SJCRH30 (cell line): ENCODE data around the gene GADD45G. TPM values are rescaled to one million over a fixed set of nuclear protein-coding genes. Genes with fewer than 3 reads are reported as not detected.
A peak's percentile ranks its signal among the peaks of the same experiment; 100 is the strongest.

Source experiments
- DNase-seq, 2 experiments: peaks; one replicate each; pipeline ENCODE4 v3.0.0-alpha.2; 2015 to 2020
- H3K27ac ChIP-seq: fragments of 250-450 bp; sonication (Bioruptor Pico); 2 replicates; pipeline ENCODE4 v1.5.1; 2020; ENCODE audit warnings: mild to moderate bottlenecking, moderate library complexity
- H3K27me3 ChIP-seq: fragments of 250-450 bp; sonication (Bioruptor Pico); 2 replicates; pipeline ENCODE4 v1.5.1; 2020; ENCODE audit warnings: mild to moderate bottlenecking, moderate library complexity
- H3K36me3 ChIP-seq: fragments of 250-450 bp; sonication (Bioruptor Pico); 2 replicates; pipeline ENCODE4 v1.5.1; 2020; ENCODE audit warnings: mild to moderate bottlenecking, moderate library complexity
- H3K4me1 ChIP-seq: fragments of 250-450 bp; sonication (Bioruptor Pico); 2 replicates; pipeline ENCODE4 v1.5.1; 2020; ENCODE audit warnings: mild to moderate bottlenecking, moderate library complexity
- H3K4me3 ChIP-seq: fragments of 250-450 bp; sonication (Bioruptor Pico); 2 replicates; pipeline ENCODE4 v1.5.1; 2020; ENCODE audit warnings: mild to moderate bottlenecking, moderate library complexity
- H3K9me3 ChIP-seq: fragments of 250-450 bp; sonication (Bioruptor Pico); replicated peaks from 2 replicates; pipeline ENCODE4 v1.5.1; 2020; ENCODE audit warnings: mild to moderate bottlenecking, moderate library complexity
- total RNA-seq: library from RNA; depleted of rRNA; stranded (reverse); fragments of >200 nt; shearing (Covaris generic); gene quantifications from 2 replicates; pipeline ENCODE4 v1.2.3, GENCODE V29; 2014

The GADD45G gene
- total RNA-seq, 1 experiment from 2014 or later, result 23.5 TPM

DNA sequence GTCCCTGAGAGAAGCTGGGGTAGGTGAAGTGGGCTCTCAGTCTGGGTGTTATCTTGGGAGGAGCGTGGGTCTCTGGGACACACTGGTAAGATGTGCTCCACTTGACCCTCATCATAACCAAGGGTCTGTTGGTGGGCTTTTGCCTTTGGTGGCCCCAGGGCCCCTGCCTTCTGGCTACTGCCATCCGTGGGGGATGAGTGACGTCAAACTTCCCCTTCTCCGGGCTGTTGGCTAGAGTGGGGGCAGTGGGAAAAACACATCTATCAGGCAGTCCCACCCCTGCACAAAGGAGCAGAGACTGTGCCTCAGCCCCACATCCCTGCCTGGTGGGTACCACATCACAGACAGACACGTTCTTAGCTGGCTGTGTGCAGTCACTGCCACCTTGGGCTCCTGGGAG is 35.1 kb downstream of the GADD45G start:
- H3K27ac ChIP-seq, result no peak overlapping the region; the same call in 1 of the 2 replicates
- no peak overlapping the region for H3K4me3 ChIP-seq
- no peak for DNase-seq
- peaks cover 25% of the 10 kb centered on the region for H3K4me1 ChIP-seq
- no peaks in the 10 kb centered on the region for H3K27me3 ChIP-seq
- H3K36me3 ChIP-seq, result no peaks in the 10 kb centered on the region
- H3K9me3 ChIP-seq, result no peaks in the 10 kb centered on the region

DNA sequence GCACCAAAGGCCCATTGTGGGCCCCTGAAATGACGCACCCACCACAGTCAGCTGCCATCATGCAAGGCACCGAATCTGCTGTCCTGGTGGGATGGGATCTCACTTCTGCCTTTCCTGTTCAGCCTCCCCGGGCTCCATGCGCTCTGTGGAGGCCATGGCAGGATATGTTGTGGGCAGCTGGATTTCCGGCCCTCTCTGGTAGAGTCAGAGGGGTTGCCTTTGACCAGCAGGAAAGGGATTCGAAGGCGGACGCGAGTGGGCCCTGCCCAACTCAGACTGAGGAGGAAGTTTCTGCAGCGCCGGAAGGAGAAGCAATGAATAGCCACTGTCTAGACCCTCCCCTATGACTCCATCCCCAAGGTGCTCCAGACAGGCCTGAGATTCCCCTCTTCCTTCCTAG is 35.5 kb downstream of the GADD45G start:
- DNase-seq, result no peak

DNA sequence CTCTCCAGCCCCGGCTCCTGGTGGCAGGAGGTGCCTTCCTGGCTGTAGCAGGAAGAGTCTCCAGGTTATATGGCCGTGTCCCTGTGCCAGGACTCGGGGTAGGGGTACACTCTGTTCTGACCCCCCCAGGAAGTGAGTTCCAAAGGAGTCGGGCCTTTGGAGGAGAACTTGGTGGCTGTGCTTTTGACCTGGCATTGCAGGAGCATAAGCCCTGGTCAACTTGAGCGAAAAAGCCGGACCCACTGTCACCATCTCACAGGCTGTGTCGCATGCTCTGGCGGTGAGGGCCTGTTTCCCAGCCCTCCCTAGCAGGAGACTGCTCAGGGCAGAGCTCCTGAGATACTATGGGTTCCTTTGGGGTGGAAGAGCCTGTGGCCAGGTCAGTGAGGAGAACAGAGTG is 36.0 kb downstream of the GADD45G start:
- no peak overlapping the region for H3K4me3 ChIP-seq
- H3K9me3 ChIP-seq, result no peaks in the 10 kb centered on the region
- H3K27ac ChIP-seq, result no peak overlapping the region
- peaks cover 20% of the 10 kb centered on the region for H3K4me1 ChIP-seq
- no peaks in the 10 kb centered on the region for H3K27me3 ChIP-seq
- no peak for DNase-seq
- H3K36me3 ChIP-seq, result no peaks in the 10 kb centered on the region

More for the DNA sequence above, 35.5 kb downstream of the GADD45G start:
- no peak overlapping the region for H3K4me3 ChIP-seq
- H3K9me3 ChIP-seq, result no peaks in the 10 kb centered on the region
- H3K27ac ChIP-seq, result no peak overlapping the region
- H3K4me1 ChIP-seq, result peaks cover 25% of the 10 kb centered on the region
- no peaks in the 10 kb centered on the region for H3K36me3 ChIP-seq
- no peaks in the 10 kb centered on the region for H3K27me3 ChIP-seq

DNA sequence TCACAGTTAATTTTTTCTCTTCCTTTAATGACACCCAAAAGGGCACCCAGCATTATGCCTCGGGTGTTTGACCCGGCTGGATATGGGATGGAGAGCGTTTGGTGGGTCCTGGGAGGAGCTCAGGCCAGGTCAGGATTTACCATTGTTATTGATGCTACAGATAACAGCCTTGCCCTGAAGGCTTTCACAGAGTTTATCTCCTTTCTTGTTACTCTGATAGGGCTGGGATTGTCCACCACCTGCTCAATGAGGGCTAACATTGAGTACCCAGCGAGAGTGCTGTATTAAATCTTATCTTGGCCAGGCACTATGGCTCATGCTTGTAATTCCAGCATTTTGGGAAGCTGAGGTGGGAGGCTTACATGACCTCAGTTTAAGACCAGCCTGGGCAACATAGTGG is 37.2 kb downstream of the GADD45G start:
- Histone ChIP-seq H3K36me3 (no peaks in the 10 kb centered on the region), H3K4me1 (peaks cover 14% of the 10 kb centered on the region), H3K9me3 (no peaks in the 10 kb centered on the region), H3K4me3 (no peak overlapping the region), H3K27ac (no peak overlapping the region), H3K27me3 (no peaks in the 10 kb centered on the region)
- no peak for DNase-seq

DNA sequence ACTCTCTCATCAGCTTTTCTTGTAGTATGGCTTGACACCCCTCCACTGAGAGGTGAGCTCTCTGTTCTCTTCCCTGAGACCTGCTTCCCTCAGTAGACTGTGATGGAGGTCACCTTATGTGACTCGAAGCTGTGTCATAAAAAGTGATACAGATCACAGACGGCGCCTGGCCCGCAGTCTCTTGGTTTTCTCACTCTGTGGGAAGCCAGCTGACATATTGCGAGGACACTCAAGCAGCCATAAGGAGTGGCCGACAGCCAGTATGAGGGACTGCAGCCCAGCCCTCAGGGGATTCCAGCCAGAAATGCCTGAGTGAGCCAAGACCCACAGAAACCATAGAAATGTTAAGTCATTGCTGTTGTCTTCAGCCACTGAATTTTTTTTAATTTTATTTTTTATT is 38.0 kb downstream of the GADD45G start:
- no peak for DNase-seq
- H3K4me3 ChIP-seq, result no peak overlapping the region
- H3K36me3 ChIP-seq, result no peaks in the 10 kb centered on the region
- H3K27me3 ChIP-seq, result no peaks in the 10 kb centered on the region
- H3K9me3 ChIP-seq, result no peaks in the 10 kb centered on the region
- peaks cover 14% of the 10 kb centered on the region for H3K4me1 ChIP-seq
- H3K27ac ChIP-seq, result no peak overlapping the region

DNA sequence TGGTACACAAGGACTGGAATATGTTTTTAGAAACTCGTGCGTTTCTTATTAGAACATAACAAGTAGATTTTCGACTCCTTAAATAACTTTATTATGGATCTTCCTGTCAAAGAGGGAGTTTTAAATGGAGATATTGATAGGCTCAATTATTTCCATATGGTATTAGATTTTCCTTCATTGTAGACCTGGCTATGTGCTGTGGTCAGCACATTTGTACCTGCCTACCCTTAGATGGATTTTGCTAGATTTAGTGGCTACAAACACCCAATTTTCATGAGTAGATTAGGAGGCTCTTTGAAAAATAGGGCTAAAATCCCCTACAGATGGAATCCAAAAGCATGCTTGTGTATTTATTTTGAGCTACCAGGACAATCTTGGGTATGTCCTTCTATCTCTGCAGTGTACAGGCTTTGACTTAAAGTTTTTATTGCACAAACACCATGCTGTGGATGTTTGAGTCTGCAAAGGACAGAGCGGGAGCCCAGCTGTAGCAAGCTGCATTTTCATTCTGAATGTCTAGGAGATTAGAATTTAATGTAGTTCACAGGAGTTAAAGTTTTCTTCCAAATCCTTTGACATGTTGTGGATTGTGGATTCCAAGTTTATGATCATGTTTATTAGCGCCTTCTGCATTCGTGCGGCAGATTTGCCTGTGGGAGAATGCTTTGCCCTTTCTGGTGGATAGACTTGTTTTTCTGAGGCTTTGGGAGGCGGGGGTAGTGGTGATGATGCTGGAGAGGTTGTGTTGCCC is 41.6 kb downstream of the GADD45G start:
- Histone ChIP-seq H3K27me3 (peaks cover 3% of the 10 kb centered on the region; the same call in 1 of the 2 replicates), H3K4me3 (no peak overlapping the region), H3K9me3 (no peaks in the 10 kb centered on the region), H3K4me1 (no peaks in the 10 kb centered on the region), H3K36me3 (no peaks in the 10 kb centered on the region), H3K27ac (no peak overlapping the region)
- DNase-seq, result no peak

DNA sequence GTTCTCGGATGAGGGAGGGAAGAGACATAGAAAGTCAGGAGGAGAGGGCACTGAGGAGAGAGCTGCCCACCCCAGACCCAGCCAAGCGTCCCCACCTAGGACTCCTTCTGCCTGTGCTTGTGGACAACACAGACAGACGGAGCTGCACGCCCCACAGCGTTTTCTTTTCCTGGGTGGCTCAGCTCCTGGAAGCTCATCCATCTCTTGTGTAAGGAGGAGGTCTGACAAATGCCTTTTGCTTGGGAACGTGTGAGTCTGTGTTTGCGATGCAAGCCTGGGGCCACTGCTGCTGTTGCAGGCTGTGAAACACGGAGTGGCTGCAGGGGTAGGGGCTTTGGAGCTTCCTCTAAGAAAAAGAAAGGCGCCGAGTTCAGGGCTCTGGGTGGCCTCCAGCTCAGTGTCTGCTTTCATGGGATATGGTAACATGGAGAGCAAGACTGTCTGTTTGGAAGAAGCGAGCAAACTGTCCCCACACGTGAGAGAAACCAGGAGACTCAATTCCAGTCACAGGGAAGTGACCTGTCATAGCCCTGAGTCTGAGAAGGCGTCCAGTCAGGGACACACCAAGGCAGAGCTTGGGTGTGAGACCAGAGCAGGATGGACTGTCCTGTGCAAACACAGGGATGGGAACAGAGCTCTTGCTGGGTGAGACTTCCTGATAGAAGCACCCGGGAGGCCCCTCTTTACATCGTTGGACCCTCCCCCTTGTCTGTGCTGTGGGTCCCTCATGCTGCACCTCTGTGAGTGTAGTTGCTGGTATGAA is 42.7 kb downstream of the GADD45G start:
- H3K4me1 ChIP-seq, result no peaks in the 10 kb centered on the region
- H3K9me3 ChIP-seq, result no peaks in the 10 kb centered on the region
- H3K27me3 ChIP-seq, result peaks cover 3% of the 10 kb centered on the region; the same call in 1 of the 2 replicates
- no peak for DNase-seq
- no peaks in the 10 kb centered on the region for H3K36me3 ChIP-seq
- H3K4me3 ChIP-seq, result no peak overlapping the region
- no peak overlapping the region for H3K27ac ChIP-seq

DNA sequence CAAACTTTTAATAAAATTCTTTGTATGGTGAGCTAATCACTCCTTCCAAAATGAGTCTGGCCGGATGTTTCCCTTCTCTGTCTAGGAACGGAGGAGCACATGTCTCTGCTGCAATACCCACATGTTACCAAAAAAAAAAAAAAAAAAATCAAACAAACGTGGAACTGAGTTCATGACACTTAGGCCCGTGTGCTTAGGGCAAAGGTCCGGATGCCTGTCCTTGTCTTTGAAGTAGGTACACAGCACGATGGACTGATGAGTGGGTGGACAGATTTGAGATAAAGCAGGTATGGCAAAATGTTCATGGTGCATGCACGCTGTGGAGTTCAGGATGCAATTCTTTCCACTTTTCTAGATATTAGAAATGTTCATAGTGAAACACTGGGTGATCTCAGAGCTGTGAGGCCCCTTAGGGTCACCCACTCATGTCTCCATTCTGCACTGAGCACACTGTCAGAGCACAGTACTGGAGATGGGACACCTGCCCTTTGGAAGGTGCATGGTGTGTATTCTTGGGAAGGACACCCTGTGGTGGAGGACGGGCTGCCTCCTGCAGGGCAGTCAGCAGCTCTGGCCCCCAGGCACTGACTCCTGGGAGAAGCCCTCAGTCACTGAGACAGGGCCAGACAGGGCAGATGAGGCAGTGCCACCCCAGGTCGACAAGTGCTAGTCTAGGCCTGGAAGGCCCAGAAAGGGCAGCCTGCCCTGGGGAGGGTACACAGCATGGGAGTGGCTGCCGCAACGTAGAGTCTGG is 43.6 kb downstream of the GADD45G start:
- H3K4me1 ChIP-seq, result no peaks in the 10 kb centered on the region

DNA sequence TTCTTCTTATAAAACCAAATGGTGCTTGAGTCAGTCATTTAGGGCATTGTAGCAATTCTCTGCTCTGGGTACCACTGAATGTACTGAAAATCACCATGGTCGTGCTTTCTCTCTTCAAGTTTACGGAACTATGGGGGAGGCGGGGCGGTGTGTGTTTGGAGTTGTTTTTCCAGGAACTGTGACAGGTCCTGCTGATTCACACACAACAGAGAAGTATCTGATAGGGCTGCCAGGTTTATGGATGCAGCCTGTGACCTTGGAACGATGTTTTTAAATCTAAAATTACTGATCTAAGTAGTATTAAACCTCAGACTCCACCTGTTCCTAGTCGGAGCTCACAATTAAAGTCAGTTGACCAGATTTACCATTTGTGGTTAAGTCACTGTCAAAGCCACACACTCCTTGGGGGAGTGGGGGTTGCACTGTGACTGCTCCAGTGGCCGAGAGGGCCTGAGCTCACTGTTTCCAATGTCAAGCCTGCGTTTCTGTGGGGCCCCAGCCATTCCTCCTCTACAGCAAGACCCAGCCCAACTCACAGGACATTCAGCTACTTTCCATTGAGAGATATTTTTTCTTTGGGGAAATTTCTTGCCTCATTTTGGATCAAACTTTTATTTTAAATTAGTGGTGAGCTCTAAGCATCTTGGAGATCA is 44.4 kb downstream of the GADD45G start:
- Histone ChIP-seq H3K4me3 (no peak overlapping the region), H3K27me3 (peaks cover 3% of the 10 kb centered on the region; the same call in 1 of the 2 replicates), H3K27ac (no peak overlapping the region), H3K4me1 (no peaks in the 10 kb centered on the region), H3K9me3 (no peaks in the 10 kb centered on the region), H3K36me3 (no peaks in the 10 kb centered on the region)
- DNase-seq, result peak in 1 of 2 experiments; percentile 29

More for the DNA sequence above, 43.6 kb downstream of the GADD45G start:
- Histone ChIP-seq H3K27ac (no peak overlapping the region), H3K36me3 (no peaks in the 10 kb centered on the region), H3K27me3 (peaks cover 3% of the 10 kb centered on the region; the same call in 1 of the 2 replicates), H3K4me3 (no peak overlapping the region), H3K9me3 (no peaks in the 10 kb centered on the region)
- no peak for DNase-seq

DNA sequence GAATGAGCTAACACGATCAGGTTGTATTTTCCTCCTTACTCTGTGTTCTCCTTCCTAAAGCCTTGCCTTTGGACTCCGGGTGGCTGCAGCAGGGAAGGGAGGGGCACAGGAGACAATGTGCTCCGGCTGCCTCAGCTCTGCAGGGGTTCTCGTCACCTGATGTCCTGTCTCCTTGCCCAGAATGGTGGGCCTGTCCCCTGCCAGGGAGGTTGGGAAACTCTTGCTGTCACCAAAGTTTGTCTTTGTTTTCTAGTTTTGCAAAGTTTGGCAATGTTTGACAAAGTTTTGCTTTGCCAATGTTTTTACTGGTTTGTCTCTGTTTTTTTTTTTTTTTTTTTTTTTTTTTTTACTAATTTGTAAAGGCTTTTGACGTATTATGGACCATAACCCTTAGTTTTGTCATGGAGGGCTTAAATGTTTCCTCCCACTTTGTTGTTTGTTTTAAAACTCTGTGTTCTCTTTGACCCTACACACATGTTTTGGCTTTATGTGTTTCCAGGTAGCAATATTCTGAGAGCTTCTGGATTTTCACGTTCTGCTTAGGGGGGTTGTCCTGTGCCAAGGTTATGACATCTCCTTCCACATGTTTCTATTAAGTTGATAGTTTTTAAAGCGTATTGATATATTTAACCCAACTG is 49.3 kb downstream of the GADD45G start:
- Histone ChIP-seq H3K27ac (no peak overlapping the region), H3K4me1 (no peaks in the 10 kb centered on the region), H3K27me3 (peaks cover 7% of the 10 kb centered on the region; the same call in 1 of the 2 replicates), H3K9me3 (no peaks in the 10 kb centered on the region), H3K36me3 (no peaks in the 10 kb centered on the region), H3K4me3 (no peak overlapping the region)
- no peak for DNase-seq

DNA sequence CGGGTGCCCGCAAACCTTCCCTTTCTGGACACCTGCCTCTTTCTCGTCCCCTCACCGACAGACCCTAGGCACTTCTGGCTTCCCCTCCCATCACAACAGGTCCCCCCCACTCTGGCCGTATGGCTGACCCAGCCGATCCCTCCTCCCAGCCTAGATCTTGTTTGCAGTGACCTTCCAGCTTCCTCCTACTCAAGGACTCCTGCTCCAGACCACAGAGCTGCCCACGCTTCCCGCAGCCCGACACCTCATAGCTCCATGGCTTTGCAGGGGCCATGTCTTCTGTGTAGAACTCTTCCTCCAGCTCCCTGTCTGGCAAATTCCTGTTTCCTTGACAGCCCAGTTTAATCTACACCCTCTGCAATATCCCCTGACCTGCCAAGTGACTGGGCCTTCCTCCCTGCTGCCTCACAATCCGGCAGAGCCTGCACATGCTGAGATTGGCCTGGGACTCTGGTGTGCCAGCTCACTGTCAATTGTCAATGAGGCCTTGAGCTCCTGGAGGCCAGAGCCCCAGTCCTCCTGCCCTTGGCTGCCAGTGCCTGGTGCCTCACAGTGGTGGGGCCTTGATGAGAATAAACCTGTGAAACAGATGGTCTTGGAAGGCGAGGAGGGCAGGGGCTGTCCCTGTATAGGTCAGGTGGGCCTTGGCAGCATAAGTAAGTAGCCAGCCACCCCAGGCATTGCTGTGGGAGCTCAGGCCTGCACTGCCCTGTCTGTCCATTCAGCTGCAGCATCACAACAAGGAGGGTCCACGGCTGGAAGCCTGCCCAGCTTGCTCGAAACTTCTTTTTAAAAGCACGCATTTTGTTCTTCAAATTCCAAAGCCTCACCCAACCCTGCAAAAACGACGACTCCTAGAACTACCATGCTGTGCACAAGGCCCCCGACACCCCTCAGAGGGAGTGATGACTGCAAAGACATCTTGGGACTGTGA is 50.5 kb downstream of the GADD45G start:
- no peaks in the 10 kb centered on the region for H3K9me3 ChIP-seq
- no peaks in the 10 kb centered on the region for H3K4me1 ChIP-seq
- DNase-seq, result no peak
- no peak overlapping the region for H3K27ac ChIP-seq
- no peaks in the 10 kb centered on the region for H3K36me3 ChIP-seq
- peaks cover 7% of the 10 kb centered on the region; the same call in 1 of the 2 replicates for H3K27me3 ChIP-seq
- H3K4me3 ChIP-seq, result no peak overlapping the region
